GM21528 (cell line): Measurements from ENCODE around the gene GPAM.

Experiments used
- ATAC-seq: cut with Tn5 transposase; IDR thresholded peaks from one replicate; pipeline ENCODE4 v1.9.1; 2021; ENCODE audit warnings: mild to moderate bottlenecking, moderate library complexity; ENCODE audit not compliant: unreplicated experiment, low FRiP score

Gene GPAM

GRCh38 chr10:112185959-112186358 lies 2.4 kb upstream of the GPAM start:
- ATAC-seq, result no peak

GRCh38 chr10:112184379-112184778 lies 814 bp upstream of the GPAM start:
- no peak for ATAC-seq

GRCh38 chr10:112184052-112184371 lies 447 bp upstream of the GPAM start:
- no peak for ATAC-seq

DNA sequence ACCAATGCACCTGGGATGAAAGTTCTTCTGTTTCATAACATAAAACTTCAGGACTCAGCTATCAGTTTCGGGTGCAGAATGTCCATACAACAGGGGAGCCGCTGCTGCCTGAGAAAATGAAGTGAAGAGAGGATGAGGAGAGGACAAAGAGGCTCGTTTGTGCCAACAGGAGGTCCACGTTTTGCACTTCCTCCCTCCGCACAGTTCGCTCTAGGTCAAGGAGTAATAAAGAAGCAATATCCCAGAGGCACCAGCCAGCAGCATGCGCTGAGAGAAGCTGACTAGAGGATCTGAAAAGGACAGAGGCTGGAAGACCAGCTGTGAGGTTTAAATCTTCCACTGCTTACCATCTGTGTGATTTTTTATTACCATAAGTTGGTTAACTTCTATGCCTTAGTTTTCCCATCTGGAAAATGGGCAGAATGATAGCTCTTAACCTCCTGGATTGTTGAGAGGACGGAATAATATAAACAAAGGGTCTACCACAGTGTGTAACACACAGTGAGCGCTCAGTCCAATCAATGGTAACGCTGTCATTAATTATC lies 709 bp downstream of the GPAM start:
- no peak for ATAC-seq

- ATAC-seq, result no peak
Observed at GRCh38 chr10:112177247-112177646, 6.3 kb downstream of the GPAM start.

GRCh38 chr10:112176543-112176942 lies 7.0 kb downstream of the GPAM start:
- no peak for ATAC-seq

- ATAC-seq, result no peak
Observed at GRCh38 chr10:112175409-112175808, 8.2 kb downstream of the GPAM start.

GRCh38 chr10:112173206-112173605 lies 10.4 kb downstream of the GPAM start:
- ATAC-seq, result no peak

DNA sequence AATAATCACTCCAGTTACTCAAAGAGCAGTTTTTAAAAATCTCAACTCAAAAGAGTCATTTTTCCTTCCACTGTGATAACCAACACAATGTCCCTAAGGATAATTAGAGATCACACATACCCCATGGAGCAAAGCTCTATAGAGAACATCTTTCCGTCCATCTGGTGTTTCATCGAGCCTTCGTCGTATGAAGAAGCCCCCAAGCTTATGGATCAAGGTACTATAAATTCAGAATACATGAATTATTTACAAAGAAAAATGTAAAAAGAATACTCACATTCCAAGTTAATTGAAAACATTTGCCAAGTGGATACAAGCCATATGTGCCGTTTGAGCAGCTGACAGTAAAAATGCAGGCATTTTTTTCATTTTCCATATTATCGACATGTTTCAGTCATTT lies 14.8 kb downstream of the GPAM start:
- no peak for ATAC-seq

DNA sequence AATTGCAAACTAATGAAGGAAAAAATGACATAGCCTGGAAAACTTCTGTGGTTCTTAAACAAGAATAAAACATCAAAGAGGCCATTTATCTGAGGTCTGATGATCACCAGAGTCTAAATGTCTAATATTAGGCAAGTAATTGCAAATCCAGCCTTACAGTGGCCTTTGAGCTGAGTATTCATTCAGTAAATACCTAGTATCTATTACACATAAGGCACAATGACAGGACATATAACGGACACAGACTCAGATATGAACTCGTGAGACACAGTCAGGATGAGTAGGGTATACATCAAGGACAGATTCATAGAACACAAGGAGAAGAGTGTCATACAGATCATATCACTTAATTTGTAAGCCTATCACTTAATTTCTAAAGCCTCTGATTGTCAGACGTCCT lies 16.8 kb downstream of the GPAM start:
- no peak for ATAC-seq

DNA sequence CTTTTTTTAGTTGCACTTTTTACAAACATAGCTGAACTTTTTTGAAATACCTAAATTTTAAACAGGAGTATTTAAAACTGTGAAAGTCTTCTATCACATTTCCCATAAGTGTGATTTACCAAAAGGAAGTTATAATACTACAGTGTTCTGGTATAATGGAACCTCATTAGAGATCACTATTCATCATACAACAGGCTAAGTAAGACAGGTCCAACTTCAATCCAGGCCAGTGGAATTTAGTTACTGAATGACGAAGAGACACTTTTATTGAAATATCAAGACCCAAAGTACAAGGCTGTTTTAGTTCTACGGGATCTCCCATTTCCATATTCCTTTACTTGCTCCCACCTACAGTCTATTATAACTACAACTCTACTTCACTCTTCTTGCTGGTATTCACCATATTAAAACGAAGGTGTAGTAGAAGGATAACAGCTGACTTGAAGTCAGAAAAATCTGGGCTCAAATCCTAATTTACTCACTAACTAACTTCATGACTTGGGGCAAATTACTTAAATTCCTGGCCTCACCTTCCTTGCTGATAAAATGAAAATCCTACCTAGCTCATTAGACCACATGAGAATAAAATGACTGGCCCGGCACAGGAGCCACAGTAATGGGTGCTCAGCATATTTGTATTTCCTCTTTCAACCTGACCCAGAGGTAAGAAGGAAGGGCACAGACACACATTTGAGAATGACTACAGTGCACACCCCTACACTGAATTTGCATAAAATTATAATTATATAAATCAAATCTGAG lies 21.6 kb downstream of the GPAM start:
- ATAC-seq, result no peak

GRCh38 chr10:112160834-112161233 lies 22.7 kb downstream of the GPAM start:
- no peak for ATAC-seq

GRCh38 chr10:112159469-112159868 lies 24.1 kb downstream of the GPAM start:
- ATAC-seq, result no peak

- ATAC-seq, result no peak
Observed at GRCh38 chr10:112151524-112152039, 32.0 kb downstream of the GPAM start.

DNA sequence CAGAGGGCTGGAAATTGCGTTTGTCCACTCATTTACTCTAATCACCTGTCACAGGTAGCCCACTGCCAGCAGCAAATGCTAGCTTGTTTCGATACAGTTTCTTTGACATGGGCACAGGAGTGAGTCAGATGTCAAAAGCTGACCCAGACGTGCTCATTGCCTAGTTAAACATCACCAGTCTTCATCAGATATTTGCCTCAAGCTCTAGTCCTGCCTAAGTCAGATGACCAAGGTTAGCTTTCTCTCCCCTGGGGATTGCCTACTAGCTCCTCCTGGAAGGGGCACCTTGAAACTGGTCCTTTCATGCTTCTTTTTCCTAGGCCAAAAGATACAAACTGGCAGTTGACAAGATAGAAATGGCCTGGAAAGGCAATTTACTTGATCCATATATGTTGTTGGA lies 35.2 kb downstream of the GPAM start:
- no peak for ATAC-seq

DNA sequence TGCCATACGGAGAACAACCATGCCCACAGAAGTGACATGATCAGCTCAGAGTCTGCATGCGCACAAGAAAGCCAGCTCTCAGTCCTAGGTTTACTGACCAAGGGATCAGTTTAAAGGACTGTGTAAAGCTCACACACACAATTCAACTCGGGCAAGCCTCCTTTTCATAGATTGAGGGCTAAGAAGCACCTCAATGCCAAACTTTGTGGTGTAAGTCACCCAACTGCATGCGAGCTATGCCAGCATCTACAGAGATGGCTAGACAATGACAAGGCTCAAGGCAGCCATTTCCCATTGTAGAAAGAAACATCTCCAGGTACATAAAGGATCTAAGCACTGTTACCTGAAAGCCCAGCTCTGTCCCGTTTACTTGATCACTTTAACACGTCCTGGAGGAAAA lies 36.8 kb downstream of the GPAM start:
- no peak for ATAC-seq

DNA sequence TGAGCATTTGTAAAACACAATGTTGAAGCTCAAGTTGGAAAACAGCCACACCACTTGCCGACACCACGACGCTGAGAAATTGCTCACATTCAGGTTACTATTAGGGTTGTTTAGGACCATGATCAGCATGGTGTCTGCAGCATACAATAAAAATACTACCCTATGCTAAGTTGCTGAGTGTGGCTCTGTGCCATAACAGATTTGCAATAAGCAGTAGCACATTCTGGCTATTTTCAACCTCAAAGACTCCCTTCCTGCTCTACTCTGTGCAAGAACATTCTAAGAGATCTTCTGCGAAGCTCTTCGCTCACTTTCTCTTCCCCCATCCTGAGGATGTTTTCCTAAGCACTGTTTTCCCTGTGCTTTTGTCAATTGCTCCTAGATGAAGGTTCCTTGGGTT lies 38.3 kb downstream of the GPAM start:
- ATAC-seq, result no peak

DNA sequence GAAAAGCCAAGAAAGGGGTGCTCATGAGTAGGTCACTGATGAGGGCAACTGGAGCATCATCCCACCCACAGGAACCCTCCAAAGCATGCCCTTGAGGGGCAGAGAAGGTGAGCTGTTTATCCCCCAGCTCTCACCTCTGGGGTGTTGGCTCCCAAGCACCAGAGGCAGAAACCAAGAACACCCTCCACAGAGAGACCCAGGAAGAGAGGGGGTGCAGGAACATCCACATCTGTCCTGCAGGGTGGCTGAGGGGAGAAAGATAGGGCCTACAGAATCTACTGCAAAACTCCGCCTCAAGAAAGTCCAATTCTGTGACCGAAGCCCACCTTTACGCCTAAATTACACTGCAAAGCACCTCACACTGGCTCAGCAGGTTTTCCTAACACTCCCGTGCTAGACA lies 40.1 kb downstream of the GPAM start:
- no peak for ATAC-seq

DNA sequence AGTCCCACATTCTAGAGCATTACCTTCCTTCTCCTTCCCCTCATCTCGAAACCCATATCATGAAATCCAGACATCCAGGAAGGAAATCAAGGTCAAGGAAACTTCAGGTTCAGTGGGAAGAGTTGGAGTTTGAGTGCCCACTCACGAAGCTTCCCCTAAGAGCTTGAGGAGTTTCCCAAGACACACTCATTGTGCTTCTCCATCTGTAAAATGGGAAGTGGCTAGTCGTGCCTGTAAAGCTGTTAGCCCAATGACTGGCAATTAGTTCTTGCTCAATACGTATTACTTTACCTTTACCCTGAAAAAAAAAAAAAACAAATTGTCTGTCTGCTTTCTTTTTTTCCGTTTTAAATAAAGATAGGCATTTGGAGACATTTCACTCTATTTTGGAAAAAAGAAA lies 42.3 kb downstream of the GPAM start:
- no peak for ATAC-seq

GRCh38 chr10:112140110-112140970 lies 43.2 kb downstream of the GPAM start:
- peak; percentile 99 for ATAC-seq

DNA sequence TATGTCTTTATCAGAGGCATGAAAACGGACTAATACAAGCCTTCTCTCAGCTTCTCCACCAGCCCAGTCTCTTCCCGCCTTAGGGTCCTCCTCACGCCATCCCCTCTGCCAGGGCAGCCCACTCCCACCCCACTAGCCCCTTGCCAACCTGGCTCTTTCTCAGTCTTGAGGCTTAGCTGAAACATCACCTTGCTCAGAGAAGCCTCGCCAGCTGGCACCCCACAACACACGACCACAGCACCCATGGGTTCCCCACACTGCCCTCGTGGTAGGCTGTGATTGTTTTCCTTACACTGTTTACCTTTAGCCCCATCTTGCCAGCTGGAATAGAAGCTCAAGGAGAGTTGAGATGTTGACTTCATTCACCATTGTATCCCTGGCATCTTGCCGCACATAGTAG lies 44.4 kb downstream of the GPAM start:
- ATAC-seq, result no peak
